Suprapubic skin (tissue), 4 donors: ENCODE results near the gene C14orf132. TPM values are rescaled to one million over a fixed set of nuclear protein-coding genes. Genes with fewer than 3 reads are reported as not detected.

ENCODE experiments used
- DNase-seq, 2 donors: peaks; one replicate each; pipeline ENCODE4 v3.0.0-alpha.2; 2019; ENCODE audit warnings: low spot score in 2 of 2
- H3K27ac ChIP-seq: fragments of 200-600 bp; sonication (generic); one replicate; pipeline ENCODE4 v1.5.1; 2019
- H3K27me3 ChIP-seq: fragments of 200-600 bp; sonication (generic); one replicate; pipeline ENCODE4 v1.5.1; 2019
- H3K36me3 ChIP-seq: fragments of 200-600 bp; sonication (generic); one replicate; pipeline ENCODE4 v1.5.1; 2019
- H3K4me1 ChIP-seq: fragments of 200-600 bp; sonication (generic); one replicate; pipeline ENCODE4 v1.5.1; 2019
- H3K4me3 ChIP-seq: fragments of 200-600 bp; sonication (generic); one replicate; pipeline ENCODE4 v1.5.1; 2019; ENCODE audit warnings: mild to moderate bottlenecking
- H3K9me3 ChIP-seq: fragments of 200-600 bp; sonication (generic); one replicate; pipeline ENCODE4 v1.5.1; 2019
- EP300 ChIP-seq: sonication (generic); formaldehyde crosslinking; IDR thresholded peaks from one replicate; pipeline ENCODE4 v1.6.1; 2017; ENCODE audit warnings: antibody characterized with exemption
- POLR2A ChIP-seq, 2 donors: fragments of 450-650 bp; IDR thresholded peaks; one replicate each; pipeline ENCODE4 v1.6.1; 2017; ENCODE audit warnings: antibody characterized with exemption in 2 of 2, mild to moderate bottlenecking in 2 of 2, moderate library complexity in 2 of 2
- POLR2AphosphoS5 ChIP-seq, 3 donors: sonication (generic); formaldehyde crosslinking; IDR thresholded peaks; one replicate each; pipeline ENCODE4 v1.6.1; 2017; ENCODE audit warnings: antibody characterized with exemption in 3 of 3
- WGBS: methylation state at CpG from one replicate; pipeline ENCODE4 v1.1.5; 2018; 5-methylcytosine and 5-hydroxymethylcytosine counted together
- total RNA-seq, 4 donors: library from RNA; depleted of rRNA; stranded (reverse); fragments of >200 nt; gene quantifications; one replicate each; pipeline ENCODE4 v1.1.0, GENCODE V29; 2016
- TF ChIP-seq, protein P1 (sequence below), 2 donors: fragments of 200-600 bp in 1 of 2; fragments of 450-650 bp in 1 of 2; sonication (generic) in 1 of 2; IDR thresholded peaks; one replicate each; pipeline ENCODE4 v1.5.1; 2016 to 2019; ENCODE audit warnings: antibody characterized with exemption in 2 of 2, mild to moderate bottlenecking in 1 of 2, moderate library complexity in 1 of 2

C14orf132 gene
- total RNA-seq, 4 donors from 2014 or later = 16.2 to 34.4 (median 27.9) TPM

DNA sequence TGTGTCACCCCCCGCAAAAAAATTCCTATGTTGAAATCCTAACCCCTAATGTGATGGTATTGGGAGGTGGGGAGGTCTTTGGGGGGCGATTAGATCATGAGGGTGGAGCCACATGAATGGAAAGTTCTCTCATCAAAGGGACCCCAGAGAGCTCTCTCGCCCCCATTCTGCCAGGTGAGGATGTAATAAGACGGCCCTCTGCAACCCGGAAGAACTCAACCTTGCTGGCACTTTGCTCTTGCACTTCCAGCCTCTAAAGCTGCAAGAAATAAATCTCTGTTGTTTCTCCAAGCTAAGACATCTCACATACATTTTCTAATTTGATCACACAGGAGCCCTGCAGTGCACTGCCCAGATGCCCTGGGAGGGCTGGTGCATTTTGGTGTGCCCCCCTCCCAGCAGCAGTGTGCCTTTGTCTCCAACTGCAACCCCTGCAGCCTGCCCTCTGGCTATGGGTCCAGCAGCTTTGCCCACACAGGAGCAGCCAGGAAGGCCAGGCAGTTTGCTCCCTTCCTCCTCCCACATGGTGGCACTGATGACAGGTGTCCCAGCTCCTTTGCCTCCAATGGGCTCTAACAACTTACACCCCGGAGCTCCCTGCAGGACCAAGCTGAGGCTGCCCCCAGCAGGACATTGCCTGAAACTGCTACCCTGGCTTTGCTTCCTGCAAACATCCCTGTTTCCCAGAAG is 59.3 kb downstream of the C14orf132 start:
- Histone ChIP-seq H3K27me3 (peaks cover 4% of the 10 kb centered on the region), H3K4me3 (no peak overlapping the region), H3K4me1 (peaks cover 45% of the 10 kb centered on the region), H3K9me3 (no peaks in the 10 kb centered on the region), H3K27ac (no peak overlapping the region), H3K36me3 (no peaks in the 10 kb centered on the region)
- TF ChIP-seq POLR2A (IDR thresholded peaks at IDR 0.05) (no peak), EP300 (no peak)
- TF ChIP-seq, protein P1, sequence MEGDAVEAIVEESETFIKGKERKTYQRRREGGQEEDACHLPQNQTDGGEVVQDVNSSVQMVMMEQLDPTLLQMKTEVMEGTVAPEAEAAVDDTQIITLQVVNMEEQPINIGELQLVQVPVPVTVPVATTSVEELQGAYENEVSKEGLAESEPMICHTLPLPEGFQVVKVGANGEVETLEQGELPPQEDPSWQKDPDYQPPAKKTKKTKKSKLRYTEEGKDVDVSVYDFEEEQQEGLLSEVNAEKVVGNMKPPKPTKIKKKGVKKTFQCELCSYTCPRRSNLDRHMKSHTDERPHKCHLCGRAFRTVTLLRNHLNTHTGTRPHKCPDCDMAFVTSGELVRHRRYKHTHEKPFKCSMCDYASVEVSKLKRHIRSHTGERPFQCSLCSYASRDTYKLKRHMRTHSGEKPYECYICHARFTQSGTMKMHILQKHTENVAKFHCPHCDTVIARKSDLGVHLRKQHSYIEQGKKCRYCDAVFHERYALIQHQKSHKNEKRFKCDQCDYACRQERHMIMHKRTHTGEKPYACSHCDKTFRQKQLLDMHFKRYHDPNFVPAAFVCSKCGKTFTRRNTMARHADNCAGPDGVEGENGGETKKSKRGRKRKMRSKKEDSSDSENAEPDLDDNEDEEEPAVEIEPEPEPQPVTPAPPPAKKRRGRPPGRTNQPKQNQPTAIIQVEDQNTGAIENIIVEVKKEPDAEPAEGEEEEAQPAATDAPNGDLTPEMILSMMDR (IDR thresholded peaks at IDR 0.05) = peak; percentile 34 to 65
- DNase-seq = peak; percentile 58 to 78
- WGBS = 32% methylated on average over 6 of the region's 6 CpGs

DNA sequence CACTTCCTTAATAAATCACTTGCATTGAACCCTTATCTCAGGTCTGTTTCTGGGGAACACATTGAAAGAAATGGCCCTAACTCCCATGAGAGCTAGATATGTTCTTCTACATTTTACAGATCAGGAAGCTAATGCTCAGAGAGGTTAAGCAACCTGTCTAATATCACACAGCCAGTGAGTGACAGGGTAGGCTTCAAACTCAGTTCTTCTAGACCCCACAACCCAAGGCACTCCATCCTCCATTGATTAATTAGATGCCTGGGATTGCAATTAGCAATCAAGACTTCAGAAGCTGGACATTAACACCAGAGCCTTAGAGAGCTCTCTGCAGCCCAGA is 59.8 kb downstream of the C14orf132 start:
- H3K36me3 ChIP-seq = no peaks in the 10 kb centered on the region
- H3K4me1 ChIP-seq = peaks cover 45% of the 10 kb centered on the region
- no peak for DNase-seq
- peaks cover 4% of the 10 kb centered on the region for H3K27me3 ChIP-seq
- no peak overlapping the region for H3K27ac ChIP-seq
- TF ChIP-seq EP300 (no peak), POLR2A (IDR thresholded peaks at IDR 0.05) (no peak), POLR2AphosphoS5 (IDR thresholded peaks at IDR 0.05) (no peak)
- TF ChIP-seq, protein P1 (IDR thresholded peaks at IDR 0.05) = no peak
- no peaks in the 10 kb centered on the region for H3K9me3 ChIP-seq
- H3K4me3 ChIP-seq = no peak overlapping the region

DNA sequence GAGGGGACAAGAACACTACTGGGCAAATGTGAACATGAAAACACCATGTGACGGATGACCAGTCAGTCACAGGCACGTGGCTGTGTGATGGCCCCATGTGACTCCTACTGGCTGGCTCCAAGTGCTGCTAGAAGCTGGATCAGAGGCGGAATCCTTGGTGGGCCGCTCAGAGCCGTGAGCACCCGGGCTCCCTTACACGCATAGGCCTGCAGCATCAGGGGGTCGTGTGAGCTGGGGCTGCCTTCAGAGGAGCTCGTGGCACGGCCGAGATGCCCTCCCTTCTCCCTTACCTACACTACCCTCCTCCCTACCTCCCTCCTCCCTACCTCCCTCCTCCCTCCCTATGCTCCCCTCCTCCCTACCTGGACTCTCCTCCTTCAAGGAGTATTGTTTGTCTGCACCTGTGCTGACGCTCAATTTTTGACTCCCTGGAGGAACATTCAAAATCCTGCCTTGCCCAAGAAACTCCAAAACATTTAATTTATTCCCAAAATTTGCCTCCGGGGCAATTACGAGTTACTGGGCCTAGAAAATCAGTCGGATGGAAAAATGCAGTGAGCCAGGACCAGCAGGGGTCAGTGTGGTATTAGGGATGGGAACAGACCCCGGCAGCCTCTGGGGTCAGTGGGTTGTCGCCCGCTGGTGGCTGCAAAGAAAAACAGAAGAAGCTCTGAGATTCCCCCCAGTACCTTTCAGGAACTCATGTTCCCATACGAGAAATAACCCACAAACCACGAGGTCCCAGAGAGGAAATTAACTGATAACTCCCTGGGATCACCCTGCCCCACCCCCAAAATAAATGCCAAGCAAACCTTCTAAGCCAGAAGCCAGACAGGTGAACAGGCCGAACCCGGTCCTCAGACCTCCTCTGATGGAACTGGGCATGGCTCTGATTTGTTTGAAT is 61.3 kb downstream of the C14orf132 start:
- no peaks in the 10 kb centered on the region for H3K36me3 ChIP-seq
- TF ChIP-seq, protein P1 (IDR thresholded peaks at IDR 0.05) = peak; percentile 67 to 90
- TF ChIP-seq EP300 = no peak
- no peak for TF ChIP-seq POLR2A (IDR thresholded peaks at IDR 0.05)
- no peak for TF ChIP-seq POLR2AphosphoS5 (IDR thresholded peaks at IDR 0.05)
- 26% methylated on average over 22 of the region's 22 CpGs for WGBS

DNA sequence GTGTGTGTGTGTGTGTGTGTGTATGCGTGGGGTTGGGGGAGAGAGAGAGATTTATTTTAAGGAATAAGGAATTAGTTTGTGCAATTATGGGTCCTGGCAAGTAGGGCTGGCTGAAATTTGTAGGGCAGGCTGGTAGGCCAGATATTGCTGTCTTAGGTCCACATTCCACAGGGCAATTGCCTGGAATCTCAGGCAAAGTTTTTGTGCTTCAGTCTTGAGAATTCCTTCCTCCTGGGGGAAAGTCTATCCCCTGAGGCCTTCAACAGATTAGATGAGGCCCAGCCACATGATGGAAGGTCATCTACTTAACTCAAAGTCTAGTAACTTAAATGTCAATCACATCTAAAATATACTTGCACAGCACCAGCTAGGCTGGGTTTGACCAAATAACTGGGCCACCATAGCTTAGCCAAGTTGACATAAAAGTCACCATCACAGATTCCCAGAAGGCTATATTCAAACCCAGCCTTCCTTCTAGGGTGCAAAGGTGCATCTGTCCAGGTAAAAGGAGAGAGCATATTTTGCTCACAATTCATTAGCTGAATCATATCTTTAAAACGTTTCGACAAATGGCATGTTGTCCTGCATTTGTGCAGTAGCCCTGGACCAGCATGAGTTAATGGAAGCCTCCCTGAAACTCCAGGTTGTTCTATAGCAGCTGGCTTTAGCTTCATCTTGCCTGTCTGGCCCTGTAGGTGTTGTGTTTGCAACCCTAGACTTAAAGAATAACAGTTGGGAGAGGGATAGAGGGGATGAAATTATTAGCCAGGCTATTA is 63.1 kb downstream of the C14orf132 start:
- TF ChIP-seq POLR2A (IDR thresholded peaks at IDR 0.05) (no peak), POLR2AphosphoS5 (IDR thresholded peaks at IDR 0.05) (no peak), EP300 (no peak)
- TF ChIP-seq, protein P1 (IDR thresholded peaks at IDR 0.05) = no peak
- DNase-seq = peak in 1 of 2 donors; percentile 20
- Histone ChIP-seq H3K4me3 (no peak overlapping the region), H3K9me3 (no peaks in the 10 kb centered on the region), H3K36me3 (no peaks in the 10 kb centered on the region), H3K4me1 (peaks cover 37% of the 10 kb centered on the region), H3K27me3 (no peaks in the 10 kb centered on the region), H3K27ac (no peak overlapping the region)
- 80% methylated on average over 3 of the region's 3 CpGs for WGBS

More for the DNA sequence above, 61.3 kb downstream of the C14orf132 start:
- Histone ChIP-seq H3K27ac (no peak overlapping the region), H3K9me3 (no peaks in the 10 kb centered on the region), H3K4me3 (no peak overlapping the region), H3K27me3 (no peaks in the 10 kb centered on the region), H3K4me1 (peaks cover 40% of the 10 kb centered on the region)
- DNase-seq = peak; percentile 86 to 91
